Urinary bladder (tissue), 4 donors: ENCODE measurements around the gene RASD2. TPM values are rescaled to one million over a fixed set of nuclear protein-coding genes. Genes with fewer than 3 reads are reported as not detected.

Source experiments
- DNase-seq: peaks from one replicate; pipeline ENCODE4 v3.0.0-alpha.2; 2015; ENCODE audit errors: extremely low spot score
- H3K27ac ChIP-seq: one replicate; pipeline ENCODE4 v1.5.1; 2013; ENCODE audit warnings: low read depth, mild to moderate bottlenecking, moderate library complexity
- H3K36me3 ChIP-seq: one replicate; pipeline ENCODE4 v1.6.1; 2013; ENCODE audit warnings: mild to moderate bottlenecking, moderate library complexity; ENCODE audit not compliant: insufficient read depth
- H3K4me1 ChIP-seq: one replicate; pipeline ENCODE4 v1.6.1; 2013; ENCODE audit warnings: mild to moderate bottlenecking, moderate library complexity; ENCODE audit not compliant: insufficient read depth
- H3K4me3 ChIP-seq: one replicate; pipeline ENCODE4 v1.5.1; 2013; ENCODE audit warnings: low read depth, low read length
- WGBS: extraction: QIAGEN DNeasy Blood & Tissue Kit; methylation state at CpG from one replicate; pipeline ENCODE4 v1.1.7; 2013; 5-methylcytosine and 5-hydroxymethylcytosine counted together
- polyA plus RNA-seq: library from polyadenylated mRNA; stranded (reverse); fragments of 200-250 nt; gene quantifications from one replicate; pipeline ENCODE4 v1.2.3, GENCODE V29; 2013
- total RNA-seq: library from RNA; depleted of rRNA; stranded (reverse); fragments of >200 nt; gene quantifications from one replicate; pipeline ENCODE4 v1.2.3, GENCODE V29; 2014
- donor health status: healthy with polysubstance abuse.
- donor health status: healthy.

RASD2 gene
- total and polyA plus RNA-seq, 2 donors, result 0.42 to 7.9 TPM

- no peak overlapping the region for H3K4me3 ChIP-seq
- no peaks in the 10 kb centered on the region for H3K36me3 ChIP-seq
- 36% methylated on average over 3 of the region's 3 CpGs for WGBS
- no peaks in the 10 kb centered on the region for H3K4me1 ChIP-seq
- H3K27ac ChIP-seq, result no peak overlapping the region
- DNase-seq, result no peak
Observed at GRCh38 chr22:35593071-35593890, 52.6 kb downstream of the RASD2 start.

- H3K4me3 ChIP-seq, result no peak overlapping the region
- H3K27ac ChIP-seq, result no peak overlapping the region
- WGBS, result 79% methylated on average over 14 of the region's 14 CpGs
- H3K36me3 ChIP-seq, result no peaks in the 10 kb centered on the region
- no peaks in the 10 kb centered on the region for H3K4me1 ChIP-seq
- DNase-seq, result no peak
Observed at GRCh38 chr22:35593891-35594470, 53.4 kb downstream of the RASD2 start.

GRCh38 chr22:35594686-35595085, 54.1 kb downstream of the RASD2 start:
- Histone ChIP-seq H3K36me3 (no peaks in the 10 kb centered on the region), H3K4me1 (no peaks in the 10 kb centered on the region), H3K27ac (no peak overlapping the region), H3K4me3 (no peak overlapping the region)
- DNase-seq, result no peak
- WGBS, result 98% methylated on average over 5 of the region's 5 CpGs

GRCh38 chr22:35596821-35597220, 56.2 kb downstream of the RASD2 start:
- no peak overlapping the region for H3K4me3 ChIP-seq
- no peak overlapping the region for H3K27ac ChIP-seq
- no peaks in the 10 kb centered on the region for H3K36me3 ChIP-seq
- DNase-seq, result no peak
- H3K4me1 ChIP-seq, result no peaks in the 10 kb centered on the region
- 56% methylated on average over 7 of the region's 7 CpGs for WGBS

GRCh38 chr22:35597692-35598395, 57.2 kb downstream of the RASD2 start:
- Histone ChIP-seq H3K4me1 (no peaks in the 10 kb centered on the region), H3K4me3 (no peak overlapping the region), H3K36me3 (no peaks in the 10 kb centered on the region), H3K27ac (no peak overlapping the region)
- 85% methylated on average over 16 of the region's 16 CpGs for WGBS
- DNase-seq, result no peak

GRCh38 chr22:35598396-35598710, 57.7 kb downstream of the RASD2 start:
- DNase-seq, result no peak
- Histone ChIP-seq H3K36me3 (no peaks in the 10 kb centered on the region), H3K4me3 (no peak overlapping the region), H3K4me1 (no peaks in the 10 kb centered on the region), H3K27ac (no peak overlapping the region)
- 94% methylated on average over 4 of the region's 4 CpGs for WGBS

GRCh38 chr22:35599364-35599763, 58.7 kb downstream of the RASD2 start:
- DNase-seq, result no peak
- 96% methylated on average over 4 of the region's 4 CpGs for WGBS
- Histone ChIP-seq H3K36me3 (no peaks in the 10 kb centered on the region), H3K4me1 (no peaks in the 10 kb centered on the region), H3K27ac (no peak overlapping the region), H3K4me3 (no peak overlapping the region)

- no peak for DNase-seq
- WGBS, result 80% methylated on average over 12 of the region's 12 CpGs
- H3K4me1 ChIP-seq, result no peaks in the 10 kb centered on the region
Observed at GRCh38 chr22:35600476-35600875, 59.8 kb downstream of the RASD2 start.

GRCh38 chr22:35601013-35601580, 60.5 kb downstream of the RASD2 start:
- no peaks in the 10 kb centered on the region for H3K4me1 ChIP-seq
- no peaks in the 10 kb centered on the region for H3K36me3 ChIP-seq
- no peak overlapping the region for H3K4me3 ChIP-seq
- no peak overlapping the region for H3K27ac ChIP-seq
- no peak for DNase-seq
- 97% methylated on average over 5 of the region's 5 CpGs for WGBS

More at GRCh38 chr22:35600476-35600875, 59.8 kb downstream of the RASD2 start:
- Histone ChIP-seq H3K4me3 (no peak overlapping the region), H3K36me3 (no peaks in the 10 kb centered on the region), H3K27ac (no peak overlapping the region)

GRCh38 chr22:35601743-35602615, 61.3 kb downstream of the RASD2 start:
- no peaks in the 10 kb centered on the region for H3K4me1 ChIP-seq
- WGBS, result 77% methylated on average over 9 of the region's 9 CpGs
- H3K4me3 ChIP-seq, result no peak overlapping the region
- H3K36me3 ChIP-seq, result no peaks in the 10 kb centered on the region
- H3K27ac ChIP-seq, result no peak overlapping the region
- no peak for DNase-seq
